ENCODE measurements around the gene SLC9A9.

The SLC9A9 gene

GRCh38 chr3:143865302-143865701 is 17.0 kb upstream of the SLC9A9 start:
- Histone ChIP-seq H3K4me1 (no peaks in the 10 kb centered on the region), H3K27me3 (peaks cover 37% of the 10 kb centered on the region), H3K36me3 (no peaks in the 10 kb centered on the region), H3K9me3 (no peaks in the 10 kb centered on the region), H3K4me3 (ENCODE audit: low read depth, low read length) (no peak overlapping the region)
- DNase-seq: no peak
- TF ChIP-seq CTCF (IDR thresholded peaks at IDR 0.05; ENCODE audit: low read depth, low read length): no peak

GRCh38 chr3:143859465-143860203 is 11.4 kb upstream of the SLC9A9 start:
- peaks cover 4% of the 10 kb centered on the region for H3K27me3 ChIP-seq
- no peak overlapping the region for H3K4me3 ChIP-seq (ENCODE audit: low read depth, low read length)
- H3K4me1 ChIP-seq: no peaks in the 10 kb centered on the region
- TF ChIP-seq CTCF (IDR thresholded peaks at IDR 0.05; ENCODE audit: low read depth, low read length): no peak
- H3K36me3 ChIP-seq: no peaks in the 10 kb centered on the region
- DNase-seq: no peak
- H3K9me3 ChIP-seq: no peaks in the 10 kb centered on the region

- Histone ChIP-seq H3K9me3 (no peaks in the 10 kb centered on the region), H3K4me1 (no peaks in the 10 kb centered on the region), H3K36me3 (no peaks in the 10 kb centered on the region), H3K4me3 (ENCODE audit: low read depth, low read length) (no peak overlapping the region), H3K27me3 (no peaks in the 10 kb centered on the region; the same call in 1 of the 2 replicates)
- TF ChIP-seq CTCF (IDR thresholded peaks at IDR 0.05; ENCODE audit: low read depth, low read length): no peak
- DNase-seq: no peak
These were observed 8.1 kb upstream of the SLC9A9 start for GRCh38 chr3:143856252-143856970.

GRCh38 chr3:143855183-143855582 is 6.9 kb upstream of the SLC9A9 start:
- H3K9me3 ChIP-seq: no peaks in the 10 kb centered on the region
- no peak overlapping the region for H3K4me3 ChIP-seq (ENCODE audit: low read depth, low read length)
- DNase-seq: no peak
- no peaks in the 10 kb centered on the region for H3K36me3 ChIP-seq
- no peaks in the 10 kb centered on the region for H3K4me1 ChIP-seq
- TF ChIP-seq CTCF (IDR thresholded peaks at IDR 0.05; ENCODE audit: low read depth, low read length): no peak
- H3K27me3 ChIP-seq: no peaks in the 10 kb centered on the region; the same call in 1 of the 2 replicates

- no peak for DNase-seq
- TF ChIP-seq CTCF (IDR thresholded peaks at IDR 0.05; ENCODE audit: low read depth, low read length): no peak
- Histone ChIP-seq H3K4me3 (ENCODE audit: low read depth, low read length) (no peak overlapping the region), H3K4me1 (no peaks in the 10 kb centered on the region), H3K27me3 (peaks cover 7% of the 10 kb centered on the region), H3K36me3 (no peaks in the 10 kb centered on the region), H3K9me3 (0 out of 2 replicates have a peak, but pooled peaks cover 2% of the 10 kb centered on the region)
These were observed 3.2 kb upstream of the SLC9A9 start for GRCh38 chr3:143851331-143852017.

Data from BE2C (cell line).